HL-60 (cell line): Measurements from ENCODE around the gene EFEMP2.
"Not testable (repeated sequence)": the region's sequence is repeated elsewhere in the genome, so short reads cannot be mapped to it uniquely, and the experiment has no call there.

Experiments
- DNase-seq, 2 experiments: peaks; one replicate each; pipeline ENCODE4 v3.0.0-alpha.2; 2010 to 2020; ENCODE audit warnings: low read depth in 1 of 2, low spot score in 1 of 2
- H3K27ac ChIP-seq: fragments of 250-450 bp; sonication (Bioruptor Pico); replicated peaks from 2 replicates; pipeline ENCODE4 v1.5.1; 2020; ENCODE audit warnings: mild to moderate bottlenecking, moderate library complexity
- H3K27me3 ChIP-seq: fragments of 250-450 bp; sonication (Bioruptor Pico); 2 replicates; pipeline ENCODE4 v1.5.1; 2021; ENCODE audit warnings: mild to moderate bottlenecking, moderate library complexity; ENCODE audit not compliant: insufficient read depth, poor library complexity, severe bottlenecking
- H3K4me3 ChIP-seq: replicated peaks from 2 replicates; pipeline ENCODE4 v1.5.1; 2011; ENCODE audit warnings: mild to moderate bottlenecking, control low read depth, low read length; ENCODE audit not compliant: insufficient read depth
- CTCF ChIP-seq: IDR thresholded peaks from one replicate; pipeline ENCODE4 v1.5.1; 2011; ENCODE audit warnings: low read length, control low read depth, inconsistent platforms; ENCODE audit not compliant: insufficient read depth
- GABPA ChIP-seq: IDR thresholded peaks from 2 replicates; pipeline ENCODE4 v1.6.1; 2012; ENCODE audit warnings: low read depth
- POLR2AphosphoS5 ChIP-seq: IDR thresholded peaks from 2 replicates; pipeline ENCODE4 v1.6.1; 2012; ENCODE audit warnings: low read depth
- REST ChIP-seq: IDR thresholded peaks from 2 replicates; pipeline ENCODE4 v1.6.1; 2012; ENCODE audit warnings: low read depth; ENCODE audit not compliant: insufficient replicate concordance
- SPI1 ChIP-seq: IDR thresholded peaks from 2 replicates; pipeline ENCODE4 v1.6.1; 2012; ENCODE audit warnings: low read depth, mild to moderate bottlenecking, borderline replicate concordance

The EFEMP2 gene

GRCh38 chr11:65896034-65896999 is 23.7 kb upstream of the EFEMP2 start:
- Histone ChIP-seq H3K4me3 (no peak overlapping the region), H3K27me3 (no peaks in the 10 kb centered on the region), H3K27ac (no peak overlapping the region)
- no peak for TF ChIP-seq SPI1
- TF ChIP-seq POLR2AphosphoS5 = no peak
- DNase-seq = no peak

GRCh38 chr11:65895482-65895981 is 22.9 kb upstream of the EFEMP2 start:
- H3K27ac ChIP-seq = no peak overlapping the region
- H3K27me3 ChIP-seq = no peaks in the 10 kb centered on the region
- no peak for DNase-seq
- TF ChIP-seq SPI1 (no peak), GABPA (no peak), REST (no peak), CTCF (no peak), POLR2AphosphoS5 (no peak)
- H3K4me3 ChIP-seq = no peak overlapping the region

GRCh38 chr11:65894034-65894591 is 21.5 kb upstream of the EFEMP2 start:
- Histone ChIP-seq H3K4me3 (peak overlapping the region; percentile 30), H3K27me3 (no peaks in the 10 kb centered on the region), H3K27ac (peak overlapping the region; percentile 70)
- peak in 1 of 2 experiments; percentile 69 for DNase-seq
- TF ChIP-seq GABPA = peak; percentile 85
- TF ChIP-seq CTCF = no peak
- peak; percentile 68; the same call in 1 of the 2 replicates for TF ChIP-seq SPI1
- TF ChIP-seq POLR2AphosphoS5 = peak; percentile 58; the same call in 1 of the 2 replicates
- no peak for TF ChIP-seq REST

GRCh38 chr11:65892661-65893317 is 20.2 kb upstream of the EFEMP2 start:
- no peak for DNase-seq
- TF ChIP-seq POLR2AphosphoS5 (peak; percentile 57; the same call in 1 of the 2 replicates), SPI1 (no peak), GABPA (no peak)
- Histone ChIP-seq H3K27ac (no peak overlapping the region), H3K27me3 (no peaks in the 10 kb centered on the region), H3K4me3 (peak overlapping the region; percentile 83)

GRCh38 chr11:65892137-65892540 is 19.5 kb upstream of the EFEMP2 start:
- not testable (repeated sequence) for H3K27me3 ChIP-seq, DNase-seq
- peak overlapping the region; percentile 83 for H3K4me3 ChIP-seq
- H3K27ac ChIP-seq = peak overlapping the region; percentile 76
